NCI-H82 treated with DMSO at 0.1 percent for 48 hours (cell line): Measurements from ENCODE around the gene PIK3R1.

Source experiments
- DNase-seq: peaks from one replicate; lab custom pipeline; 2025; ENCODE audit not compliant: unreplicated experiment; lab: John Stamatoyannopoulos, UW

Gene PIK3R1

DNA sequence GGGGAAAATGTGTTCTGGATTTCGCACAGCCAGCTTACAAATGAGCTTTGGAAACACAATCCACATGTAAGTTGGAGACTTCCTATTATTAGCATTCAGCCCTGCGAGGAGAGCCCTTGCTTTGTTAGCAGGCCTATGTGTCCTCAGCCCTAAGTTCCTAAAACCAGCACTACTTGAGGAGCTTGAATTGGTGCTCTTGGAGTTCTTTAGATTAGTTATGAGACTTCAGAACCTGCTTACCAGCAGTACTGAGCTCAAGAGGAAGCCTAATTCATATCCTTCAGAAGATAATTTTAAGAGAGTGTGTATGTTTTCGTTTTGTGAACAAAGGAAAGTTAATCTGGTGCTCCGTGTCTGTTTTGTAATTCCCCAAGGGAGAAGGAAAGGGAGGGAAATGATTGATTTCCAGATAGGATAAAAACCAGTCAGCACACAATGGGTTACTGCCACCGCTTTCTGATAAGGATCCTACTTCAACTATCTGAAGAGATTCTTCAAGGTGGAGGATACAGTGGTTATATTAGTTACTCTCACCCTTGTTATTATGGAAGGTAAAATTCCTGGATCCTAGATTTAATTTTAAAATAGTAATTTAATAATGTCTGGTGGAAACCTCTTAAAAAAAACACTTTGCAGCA is 35.2 kb downstream of the PIK3R1 start:
- DNase-seq: no peak

DNA sequence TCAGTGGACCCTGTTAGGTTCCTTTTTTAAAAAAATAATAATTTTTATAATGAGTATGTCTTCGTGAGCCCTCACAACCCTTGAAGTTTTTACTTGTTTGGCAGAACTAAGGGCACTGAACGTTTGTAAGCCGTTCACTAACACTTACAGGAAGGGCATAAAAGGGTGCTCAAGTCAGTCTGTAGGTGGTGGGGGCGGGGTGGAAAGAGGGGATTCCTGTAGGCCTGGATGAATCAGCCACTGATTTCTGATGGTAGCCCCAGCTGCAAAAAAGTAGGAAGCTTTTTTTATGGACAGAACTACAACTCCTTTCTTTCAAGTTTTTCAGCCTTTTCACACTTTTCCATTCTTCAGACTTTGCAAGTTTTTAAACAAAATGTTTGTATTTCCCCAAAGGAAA is 35.8 kb downstream of the PIK3R1 start:
- DNase-seq: no peak

DNA sequence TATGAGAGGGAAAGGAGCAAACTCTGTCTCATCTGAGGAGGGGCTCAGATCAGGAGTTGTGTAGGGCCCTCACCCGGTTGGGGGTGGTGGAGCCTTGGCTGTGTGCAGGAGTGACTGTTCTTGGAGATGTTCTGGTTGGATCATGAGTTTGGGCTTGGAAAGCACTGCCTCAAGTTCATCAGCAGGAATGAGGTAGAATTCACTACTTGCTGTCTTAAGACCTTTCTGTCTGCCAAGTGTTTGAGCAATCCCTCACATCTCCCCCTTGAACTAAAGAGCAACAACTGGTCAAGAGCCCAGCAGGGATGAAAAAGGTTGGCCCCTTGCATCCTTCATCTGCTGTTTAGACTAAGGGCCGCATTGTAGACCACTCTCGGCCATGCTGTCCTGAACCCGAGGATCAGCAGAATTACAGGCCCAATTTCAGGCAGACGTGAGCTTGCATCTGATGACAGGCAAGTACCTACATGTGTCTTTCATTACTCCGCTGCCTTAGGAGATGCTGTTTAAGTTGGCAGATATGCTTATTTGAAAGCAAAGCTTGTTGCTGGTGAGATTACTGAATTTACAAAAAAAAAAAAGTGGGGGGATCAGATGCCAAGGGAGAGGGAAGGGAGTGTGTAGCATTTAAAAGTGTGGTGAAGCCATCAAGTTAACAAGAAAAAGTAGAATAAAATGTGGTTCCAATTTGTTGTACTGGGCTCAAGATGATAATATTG is 36.4 kb downstream of the PIK3R1 start:
- no peak for DNase-seq

DNA sequence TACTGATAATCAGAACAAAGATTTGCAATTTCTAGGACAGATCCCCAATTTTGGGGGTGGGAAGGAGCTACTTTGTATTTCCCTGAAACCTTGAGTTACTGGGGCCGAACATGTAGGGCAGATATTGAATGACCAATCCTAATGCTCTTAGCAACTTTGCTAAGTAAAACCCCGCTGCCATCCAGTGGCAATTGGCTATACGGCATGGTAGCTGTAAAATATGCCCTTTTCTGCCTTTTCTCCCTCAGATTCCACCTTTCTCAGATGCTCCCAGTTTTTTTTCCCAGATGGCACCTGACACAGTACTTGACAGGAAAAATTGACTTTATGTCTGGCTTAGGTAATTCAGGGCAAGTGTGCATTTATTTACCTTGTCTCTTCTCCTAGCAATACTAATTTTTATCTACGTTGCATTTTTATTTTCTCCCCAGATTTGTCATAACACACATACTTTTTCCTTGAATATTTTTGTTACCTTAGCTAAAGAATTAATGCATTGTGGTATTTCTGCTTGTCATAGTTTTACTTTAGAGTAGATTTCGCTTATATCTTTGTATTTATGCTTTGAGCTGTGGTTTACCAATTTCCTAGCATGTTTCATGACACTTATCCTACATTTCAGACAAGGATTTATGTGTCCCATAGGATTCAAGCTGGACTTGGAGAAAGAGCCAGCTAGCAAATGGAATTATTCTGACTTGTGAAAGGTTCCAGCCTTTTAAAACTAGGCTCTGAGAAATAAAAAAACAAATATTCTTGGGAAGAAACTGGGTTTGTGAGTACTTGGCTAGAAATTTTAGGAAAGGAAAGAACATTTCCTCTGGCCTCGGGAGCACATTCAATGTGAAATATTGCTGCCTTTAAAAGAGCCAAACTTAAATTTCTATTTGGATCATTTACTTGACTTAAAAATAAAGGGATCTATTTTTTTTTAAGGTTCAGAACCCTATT is 37.4 kb downstream of the PIK3R1 start:
- DNase-seq: peak; percentile 26

DNA sequence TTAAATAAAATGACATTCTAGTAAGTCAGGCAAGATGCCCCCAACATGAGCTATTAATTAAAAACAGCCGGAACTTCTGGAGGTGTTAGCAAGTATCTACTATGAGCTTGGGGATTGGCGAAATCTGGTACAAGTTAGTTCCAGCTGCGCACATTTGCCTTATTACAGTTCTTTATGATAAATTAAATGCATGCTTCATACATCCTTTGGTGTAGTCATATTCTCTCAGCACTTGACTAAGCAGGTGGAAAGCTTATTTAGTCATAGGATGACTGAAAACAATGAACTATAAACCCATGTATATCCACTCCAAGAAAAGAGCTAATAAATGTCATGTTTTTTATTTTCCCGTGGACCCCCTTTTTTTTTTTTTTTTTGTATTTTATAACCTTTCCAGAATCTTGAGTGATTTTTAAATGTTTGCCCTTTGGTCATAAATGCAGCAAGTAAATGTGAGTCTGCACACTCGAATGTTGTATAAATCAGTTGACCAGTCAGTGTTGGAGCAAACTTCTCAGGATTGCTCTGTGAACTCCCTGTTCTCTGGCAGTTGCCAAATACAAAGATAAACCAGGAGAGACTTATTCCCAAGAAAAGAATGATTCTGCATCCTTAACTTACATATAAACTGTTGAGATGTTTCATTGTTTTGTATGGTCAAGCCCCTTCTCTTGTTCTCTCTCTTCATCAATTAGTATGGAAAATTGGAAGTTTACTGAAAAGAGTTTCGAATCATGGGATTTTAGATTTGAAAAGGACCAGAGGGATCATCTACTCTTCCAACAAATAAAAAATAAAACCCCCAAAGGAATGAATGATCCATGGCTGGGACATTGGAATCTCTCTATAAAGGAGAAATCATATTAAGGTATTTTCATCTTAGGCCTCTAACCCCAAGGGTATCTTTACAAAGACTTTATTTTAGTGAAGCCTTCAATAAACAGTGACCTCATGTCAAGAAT is 38.3 kb downstream of the PIK3R1 start:
- no peak for DNase-seq

DNA sequence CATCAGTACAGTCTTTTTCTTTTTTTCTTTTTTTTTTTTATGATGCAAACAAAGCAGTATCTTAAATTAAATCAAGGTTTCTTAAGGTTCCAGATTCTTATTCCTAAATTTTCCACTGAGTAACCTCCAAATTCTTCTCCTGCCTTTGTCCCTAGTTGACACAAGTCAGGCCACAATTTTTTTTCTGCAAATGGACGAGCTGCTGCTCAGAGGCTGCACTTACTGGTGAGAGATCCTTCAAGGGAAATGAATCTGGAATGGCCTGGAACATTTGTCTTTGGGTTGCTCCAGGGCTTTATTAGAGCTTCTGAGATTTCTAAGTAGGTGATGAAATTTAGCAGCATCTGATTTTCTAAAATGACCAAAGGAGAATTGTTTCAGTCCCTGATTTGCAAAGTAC is 39.3 kb downstream of the PIK3R1 start:
- no peak for DNase-seq

DNA sequence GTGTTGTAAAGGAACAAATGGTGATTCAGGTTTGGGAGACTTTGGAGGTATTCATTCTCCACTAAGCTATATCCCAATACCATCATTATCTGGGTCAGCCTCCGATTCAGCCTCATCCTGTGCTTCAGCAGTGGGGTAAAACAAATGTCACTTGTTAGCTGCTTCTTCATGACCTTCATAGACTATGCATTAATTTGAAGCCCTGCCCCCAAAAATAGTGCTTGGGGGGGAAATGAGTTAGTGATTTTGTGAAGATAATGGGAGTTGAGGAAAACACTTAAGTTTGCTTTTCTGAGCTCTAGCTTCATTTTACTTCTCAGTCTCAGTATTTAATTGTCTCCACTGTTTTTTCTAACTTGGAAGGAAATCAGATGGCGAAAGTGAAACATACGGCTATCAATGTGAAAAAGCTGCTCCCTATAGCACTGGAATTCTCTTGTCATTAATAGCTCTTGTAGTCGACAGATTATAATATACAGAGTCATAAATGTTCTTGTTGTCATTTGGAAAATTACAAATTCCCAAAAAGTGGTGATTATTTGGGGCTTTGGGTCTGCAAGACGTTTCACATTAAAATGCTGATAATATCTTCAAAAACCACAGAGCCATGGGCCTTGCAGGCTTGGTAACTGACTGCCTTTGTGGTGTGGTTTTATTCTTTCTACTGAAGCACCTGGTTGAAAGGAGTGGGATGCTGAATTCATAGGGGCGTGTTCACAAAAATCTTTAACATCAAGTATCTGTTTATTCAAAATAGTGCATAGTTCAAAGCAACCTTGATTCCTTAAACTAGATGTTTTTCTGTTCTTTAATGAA is 40.0 kb downstream of the PIK3R1 start:
- no peak for DNase-seq

DNA sequence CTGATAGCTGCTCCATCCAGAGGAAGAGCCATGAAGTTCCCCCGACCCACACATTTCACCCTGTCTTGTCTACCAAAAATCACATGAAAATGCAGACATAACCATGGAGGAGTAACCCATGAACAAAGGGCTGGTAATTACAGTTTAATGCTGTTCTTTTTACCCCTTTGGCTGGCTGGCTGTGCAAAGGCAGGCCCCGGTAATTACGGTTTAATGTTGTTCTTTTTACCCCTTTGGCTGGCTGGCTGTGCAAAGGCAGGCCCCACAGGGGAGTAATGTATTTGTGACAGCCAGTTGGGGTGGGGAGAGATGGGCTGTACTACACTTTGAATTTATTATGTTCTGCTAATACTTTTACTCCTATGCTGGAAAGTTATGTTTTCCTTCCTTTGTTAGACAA is 41.7 kb downstream of the PIK3R1 start:
- no peak for DNase-seq

DNA sequence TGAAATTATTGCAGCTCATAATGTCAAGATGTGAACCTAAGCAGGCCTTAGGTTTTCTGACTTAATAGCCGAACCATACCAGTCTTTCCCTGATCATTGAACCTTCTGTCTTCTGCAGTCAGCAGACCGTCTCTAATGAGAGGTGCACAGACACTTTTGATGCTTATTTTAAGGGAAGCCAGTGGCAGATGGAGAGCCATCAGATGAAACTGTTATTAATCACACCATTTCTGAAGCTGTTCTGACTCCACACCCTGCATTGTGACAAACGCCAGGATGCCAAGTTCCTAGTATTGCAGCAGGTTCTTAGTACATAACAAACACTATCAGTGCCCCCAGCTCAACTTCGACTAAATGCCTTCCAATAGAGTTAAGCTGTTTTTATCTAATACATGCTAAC is 43.0 kb downstream of the PIK3R1 start:
- no peak for DNase-seq

DNA sequence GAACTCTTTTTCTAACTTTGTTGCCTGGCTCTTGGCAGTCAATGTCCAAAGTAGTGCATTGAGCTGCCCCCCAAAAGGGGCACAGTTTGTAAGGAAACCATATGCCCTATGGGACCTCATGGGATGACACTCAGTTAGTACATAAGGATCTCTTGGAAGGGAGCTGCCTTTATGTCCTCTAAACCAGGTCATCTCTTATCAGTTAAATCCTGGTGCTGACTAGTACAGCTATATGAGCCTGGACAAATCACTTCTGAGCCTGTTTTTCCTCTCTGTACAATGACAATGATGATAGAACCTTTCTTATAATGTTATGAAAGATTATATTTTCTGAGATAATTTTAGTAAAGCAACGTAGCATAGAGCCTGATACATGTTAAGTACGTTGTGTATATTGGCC is 44.1 kb downstream of the PIK3R1 start:
- no peak for DNase-seq

DNA sequence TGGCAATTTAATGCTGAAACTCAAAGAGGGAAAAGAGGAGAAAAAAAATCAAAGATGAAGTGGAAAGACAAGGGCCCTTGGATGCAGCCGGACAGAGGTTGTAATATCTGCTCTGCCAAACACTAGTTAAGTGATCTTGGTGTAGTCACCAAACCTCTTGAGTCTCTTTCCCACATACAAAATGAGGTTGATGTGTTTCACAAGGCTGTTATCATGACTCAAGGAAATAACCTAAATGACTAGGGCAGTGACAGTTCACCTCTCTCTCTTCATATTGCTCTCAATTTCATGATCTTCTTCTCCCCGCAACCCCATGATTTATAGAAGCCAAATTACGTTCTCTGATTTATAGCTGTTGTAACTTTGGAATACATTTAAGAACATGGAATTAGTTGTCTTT is 44.9 kb downstream of the PIK3R1 start:
- DNase-seq: no peak

DNA sequence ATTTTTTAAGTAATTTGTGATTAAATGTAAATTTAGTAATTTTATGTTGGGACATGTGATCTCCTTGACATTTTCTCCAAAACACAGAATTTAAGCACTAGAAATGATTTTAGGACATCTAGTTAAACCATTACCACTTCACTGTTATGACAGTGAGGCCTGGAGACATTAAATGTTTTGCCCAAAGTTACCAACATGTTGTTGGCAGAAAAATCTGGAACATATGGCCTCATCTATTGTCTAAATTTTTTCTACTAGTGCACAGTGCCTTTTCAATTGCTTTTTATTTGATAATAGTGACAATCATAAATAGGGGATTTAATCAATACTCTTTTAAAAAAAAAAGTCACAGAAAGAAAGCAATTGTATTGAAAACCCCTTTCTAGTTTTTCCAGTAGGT is 45.6 kb downstream of the PIK3R1 start:
- no peak for DNase-seq

DNA sequence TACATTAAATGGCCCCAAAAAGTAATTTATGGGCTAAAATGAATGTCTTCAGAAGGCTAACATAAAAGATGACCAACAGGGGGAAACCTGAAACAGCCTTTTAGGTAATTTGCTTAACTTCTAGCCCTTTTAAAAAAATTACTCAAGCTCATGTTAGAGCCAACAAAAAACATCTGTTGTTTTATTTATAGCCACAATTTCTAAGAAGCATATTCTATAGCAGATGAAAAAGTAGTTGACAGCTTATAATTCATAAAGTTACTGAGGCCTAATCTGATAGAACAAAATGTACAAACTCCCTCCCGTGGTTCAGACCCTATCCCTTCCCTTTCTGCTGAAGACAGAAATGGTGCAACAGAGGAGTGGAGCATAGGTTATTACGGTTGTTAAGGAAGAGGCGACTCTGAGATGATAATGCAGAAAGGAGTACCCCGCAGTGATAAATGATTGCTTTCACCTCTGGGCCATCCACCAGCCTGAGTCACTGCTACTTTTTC is 46.1 kb downstream of the PIK3R1 start:
- DNase-seq: no peak

DNA sequence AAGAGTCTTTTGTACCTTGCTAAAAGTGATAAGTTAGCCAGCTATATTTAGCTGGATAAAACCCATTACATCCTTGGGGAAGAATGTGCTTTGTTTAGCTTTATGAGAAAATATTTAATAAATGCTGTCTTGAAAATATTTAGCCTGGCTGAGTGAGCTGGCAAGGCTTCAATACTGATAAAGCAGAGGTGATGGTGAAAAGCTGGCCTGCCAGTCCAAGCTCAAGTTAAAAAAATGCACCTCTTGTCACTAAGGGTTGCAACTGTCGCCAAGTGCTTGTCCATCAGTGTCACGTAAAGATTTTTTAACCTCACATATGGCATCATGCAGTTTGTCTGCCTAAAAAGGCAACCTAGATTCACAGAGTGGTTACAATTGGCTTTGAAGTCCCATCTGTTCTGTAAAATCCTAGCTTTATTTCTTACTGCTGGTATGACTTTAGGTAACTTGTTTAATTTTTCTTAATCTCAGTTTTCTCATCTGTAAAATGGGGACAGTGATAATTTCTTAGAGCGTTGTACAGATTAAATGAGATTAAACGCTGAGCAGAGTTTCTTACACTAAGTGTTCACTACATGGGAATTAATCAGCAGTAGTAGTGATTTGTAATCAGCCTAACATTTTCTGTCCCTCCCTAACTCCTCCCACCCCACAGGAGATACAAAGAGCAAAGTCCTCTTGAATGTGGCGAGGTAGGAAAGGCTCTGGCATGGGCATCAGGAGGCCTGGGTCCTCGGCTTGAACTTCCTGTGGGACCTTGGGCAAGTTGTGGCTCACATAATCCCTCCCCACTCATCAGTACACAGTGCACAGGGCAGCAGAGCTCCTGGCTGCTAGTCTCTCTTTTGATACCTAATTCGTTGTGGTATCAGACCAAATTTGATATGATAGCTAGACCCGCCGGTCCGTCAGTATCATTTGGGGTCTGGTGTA is 48.7 kb downstream of the PIK3R1 start:
- no peak for DNase-seq

DNA sequence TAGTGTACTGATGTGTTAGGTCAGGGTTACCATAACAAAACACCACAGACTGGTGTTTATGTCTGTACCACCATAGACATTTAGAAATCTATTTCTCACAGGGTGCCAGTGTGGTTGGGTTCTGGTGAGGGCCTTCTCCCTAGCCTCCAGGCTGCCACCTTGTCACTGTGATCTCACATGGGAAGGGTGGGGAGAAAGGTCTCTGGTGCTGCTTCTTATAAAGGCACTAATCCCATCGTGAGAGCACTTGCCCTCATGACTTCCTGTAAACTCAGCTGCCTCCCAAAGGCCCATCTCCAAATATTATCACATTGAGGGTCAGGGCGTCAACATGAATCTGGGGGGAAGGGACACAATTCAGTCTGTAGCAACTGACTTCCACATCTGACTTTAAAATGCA is 49.8 kb downstream of the PIK3R1 start:
- no peak for DNase-seq

DNA sequence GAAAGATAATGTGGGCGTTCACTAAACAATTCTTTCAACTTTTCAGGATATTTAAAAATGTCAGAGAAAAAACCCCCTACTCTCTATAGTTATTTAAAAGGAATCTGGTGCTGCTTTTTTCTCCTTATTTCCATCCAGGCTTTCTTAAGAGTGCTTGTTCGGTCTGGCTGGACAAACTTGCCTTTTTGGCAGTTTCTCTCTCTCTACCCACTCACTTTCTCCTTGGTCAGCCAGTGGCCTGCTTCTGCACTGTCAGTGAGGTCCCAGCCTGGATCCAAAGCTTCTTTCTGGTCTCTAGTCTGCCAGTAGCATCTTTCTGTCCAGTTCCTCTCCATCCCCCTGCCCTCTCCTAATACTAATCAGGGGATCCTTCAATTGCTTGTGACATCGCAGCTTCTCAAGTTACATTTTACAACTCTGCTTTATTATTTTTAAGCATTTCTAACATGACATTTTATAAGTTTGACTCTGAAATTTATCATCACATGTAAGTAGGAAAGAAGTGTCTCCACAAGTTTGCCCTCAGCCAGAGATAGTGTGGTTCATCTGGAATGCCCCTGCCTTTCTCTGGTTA is 50.4 kb downstream of the PIK3R1 start:
- no peak for DNase-seq

DNA sequence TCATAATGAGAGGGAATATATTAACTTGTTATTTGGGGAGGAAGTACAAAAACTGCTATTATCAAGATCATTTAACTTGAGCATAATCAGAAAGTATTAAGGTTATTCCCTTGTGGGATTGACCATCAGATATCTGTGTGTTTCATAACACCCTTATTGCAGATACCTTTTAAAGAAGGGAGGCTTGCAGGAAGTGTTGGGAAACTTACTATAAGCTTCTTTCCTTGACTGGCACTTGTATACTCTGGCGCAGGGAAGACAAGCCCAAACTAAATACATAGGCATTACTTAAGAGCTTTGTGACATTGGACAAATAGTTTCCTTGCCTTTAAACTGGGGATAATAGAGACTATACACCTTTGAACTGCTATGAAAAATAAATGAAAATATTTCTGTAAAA is 50.9 kb downstream of the PIK3R1 start:
- no peak for DNase-seq

DNA sequence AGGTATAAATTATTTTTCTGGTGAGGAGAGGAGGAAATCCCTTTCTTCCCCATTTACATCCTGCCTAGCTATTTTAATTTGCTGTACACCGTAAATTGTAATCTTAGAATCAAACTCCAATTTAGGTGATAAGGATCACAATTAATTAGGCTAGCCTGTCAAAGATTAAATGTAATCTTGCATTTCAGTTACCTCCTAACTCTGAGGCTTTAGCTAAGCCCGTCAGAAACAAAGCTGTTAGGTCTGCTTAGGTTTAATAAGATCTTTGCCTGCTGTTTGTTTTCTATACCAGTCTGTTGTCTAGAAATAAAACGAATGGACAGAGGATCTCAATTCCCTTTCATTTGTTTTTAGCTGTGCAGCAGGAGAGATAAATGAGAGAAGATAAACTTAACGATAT is 51.5 kb downstream of the PIK3R1 start:
- peak; percentile 97 for DNase-seq
